ENCODE data around the gene TAB2. TPM values are rescaled to one million over a fixed set of nuclear protein-coding genes. Genes with fewer than 3 reads are reported as not detected.

Gene TAB2
- polyA plus RNA-seq, 3 donors, result 3.1 to 32.0 (median 6.0) TPM

DNA sequence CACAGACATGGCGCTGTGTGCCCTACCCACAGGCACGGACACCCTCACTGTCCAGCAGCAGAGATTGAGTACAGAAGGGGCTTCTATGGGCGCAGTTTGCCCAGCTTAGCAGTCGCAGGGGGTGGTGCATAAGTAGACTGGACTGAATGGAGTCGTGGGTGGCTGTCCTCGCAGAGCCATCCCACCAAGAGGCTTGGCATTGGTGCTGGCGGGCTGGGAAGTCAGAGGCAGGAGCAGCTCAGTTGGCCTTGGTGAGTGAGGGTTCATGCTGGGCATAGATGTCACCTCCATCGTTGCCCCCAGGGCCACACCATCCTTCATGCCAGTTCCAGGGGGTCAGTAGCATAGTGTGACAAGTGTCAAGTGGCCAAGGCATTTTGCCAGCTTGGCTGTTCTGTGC, 107.7 kb downstream of the TAB2 start:
- no peak overlapping the region for H2AFZ ChIP-seq (ENCODE audit: insufficient read depth, low read depth, low read length, poor library complexity, severe bottlenecking)
- H3K27ac ChIP-seq (ENCODE audit: low read depth in 1 of 2, low read length in 2 of 2), result no peak overlapping the region
- TF ChIP-seq, protein P1, sequence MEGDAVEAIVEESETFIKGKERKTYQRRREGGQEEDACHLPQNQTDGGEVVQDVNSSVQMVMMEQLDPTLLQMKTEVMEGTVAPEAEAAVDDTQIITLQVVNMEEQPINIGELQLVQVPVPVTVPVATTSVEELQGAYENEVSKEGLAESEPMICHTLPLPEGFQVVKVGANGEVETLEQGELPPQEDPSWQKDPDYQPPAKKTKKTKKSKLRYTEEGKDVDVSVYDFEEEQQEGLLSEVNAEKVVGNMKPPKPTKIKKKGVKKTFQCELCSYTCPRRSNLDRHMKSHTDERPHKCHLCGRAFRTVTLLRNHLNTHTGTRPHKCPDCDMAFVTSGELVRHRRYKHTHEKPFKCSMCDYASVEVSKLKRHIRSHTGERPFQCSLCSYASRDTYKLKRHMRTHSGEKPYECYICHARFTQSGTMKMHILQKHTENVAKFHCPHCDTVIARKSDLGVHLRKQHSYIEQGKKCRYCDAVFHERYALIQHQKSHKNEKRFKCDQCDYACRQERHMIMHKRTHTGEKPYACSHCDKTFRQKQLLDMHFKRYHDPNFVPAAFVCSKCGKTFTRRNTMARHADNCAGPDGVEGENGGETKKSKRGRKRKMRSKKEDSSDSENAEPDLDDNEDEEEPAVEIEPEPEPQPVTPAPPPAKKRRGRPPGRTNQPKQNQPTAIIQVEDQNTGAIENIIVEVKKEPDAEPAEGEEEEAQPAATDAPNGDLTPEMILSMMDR (IDR thresholded peaks at IDR 0.05), result no peak
- no peaks in the 10 kb centered on the region for H3K27me3 ChIP-seq (ENCODE audit: control insufficient read depth in 2 of 2, insufficient read depth in 2 of 2, low read length in 2 of 2)
- H4K20me1 ChIP-seq (ENCODE audit: insufficient read depth, low read length), result no peaks in the 10 kb centered on the region
- H3K4me3 ChIP-seq (replicated peaks in 1 of 3; ENCODE audit: low read depth in 2 of 3, low read length in 3 of 3), result no peak overlapping the region
- H3K36me3 Mint-ChIP-seq, result no peaks in the 10 kb centered on the region
- no peak overlapping the region for H3K4me2 ChIP-seq (replicated peaks; ENCODE audit: extremely low read depth, low read length, poor library complexity, severe bottlenecking)
- H3K9me3 ChIP-seq (replicated peaks in 1 of 2; ENCODE audit: control insufficient read depth in 1 of 2, insufficient read depth in 1 of 2, low read length in 2 of 2), result no peaks in the 10 kb centered on the region
- DNase-seq, result no peak
- H3K79me2 ChIP-seq (ENCODE audit: insufficient read depth, low read length), result no peaks in the 10 kb centered on the region
- H3K36me3 ChIP-seq (replicated peaks in 1 of 2; ENCODE audit: control insufficient read depth in 1 of 2, insufficient read depth in 2 of 2, low read length in 2 of 2), result no peaks in the 10 kb centered on the region
- H3K9me3 Mint-ChIP-seq, result no peaks in the 10 kb centered on the region
- H3K4me3 Mint-ChIP-seq, result no peak overlapping the region
- H3K9ac ChIP-seq (ENCODE audit: insufficient read depth, low read length, poor library complexity, severe bottlenecking), result no peak overlapping the region
- intact Hi-C loops (cut with micrococcal nuclease), result loop anchor here in 1 of 2 donors (10.0 kb wide), 1 partner anchor 240 kb away; no protein-coding TSS in a partner anchor
- 84% methylated on average over 8 of the region's 8 CpGs for WGBS (ENCODE audit: insufficient coverage)
- peaks cover 0 to 3% (median 2%) of the 10 kb centered on the region in 3 donors for H3K27me3 Mint-ChIP-seq (ENCODE audit: low read depth in 3 of 3)
- H3K27ac Mint-ChIP-seq, result no peak overlapping the region
- no peaks in the 10 kb centered on the region for H3K4me1 ChIP-seq (ENCODE audit: control insufficient read depth in 1 of 2, insufficient read depth in 2 of 2, low read length in 2 of 2)
- peaks cover 8% of the 10 kb centered on the region for H3K4me1 Mint-ChIP-seq

DNA sequence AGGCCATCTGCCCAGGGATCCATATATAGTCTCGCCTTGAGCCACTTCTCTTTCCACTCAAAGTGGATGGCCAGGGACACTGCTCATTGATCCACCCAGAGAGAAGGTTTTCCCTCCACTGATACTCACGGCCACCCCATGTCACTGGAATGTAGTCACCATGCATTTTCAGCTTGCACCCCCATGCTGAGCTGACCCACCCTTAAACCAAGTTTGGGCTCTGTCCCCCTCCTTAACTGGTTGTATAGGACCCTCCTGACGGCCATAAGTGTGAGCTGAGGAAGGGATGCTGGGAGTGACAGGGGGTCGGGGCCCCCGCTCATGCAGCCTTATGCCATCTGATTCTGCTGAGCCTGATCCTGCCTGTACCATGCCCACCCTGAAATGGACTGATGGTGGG, 108.2 kb downstream of the TAB2 start:
- peaks cover 0 to 3% (median 2%) of the 10 kb centered on the region in 3 donors for H3K27me3 Mint-ChIP-seq (ENCODE audit: low read depth in 3 of 3)
- no peaks in the 10 kb centered on the region for H3K9me3 Mint-ChIP-seq
- WGBS (ENCODE audit: insufficient coverage), result 100% methylated on average over 5 of the region's 5 CpGs
- no peaks in the 10 kb centered on the region for H3K36me3 Mint-ChIP-seq
- H3K4me3 Mint-ChIP-seq, result no peak overlapping the region
- no peak overlapping the region for H3K27ac Mint-ChIP-seq
- Histone ChIP-seq H3K9ac (ENCODE audit: insufficient read depth, low read length, poor library complexity, severe bottlenecking) (no peak overlapping the region), H3K9me3 (replicated peaks in 1 of 2; ENCODE audit: control insufficient read depth in 1 of 2, insufficient read depth in 1 of 2, low read length in 2 of 2) (no peaks in the 10 kb centered on the region), H2AFZ (ENCODE audit: insufficient read depth, low read depth, low read length, poor library complexity, severe bottlenecking) (no peak overlapping the region), H3K4me3 (replicated peaks in 1 of 3; ENCODE audit: low read depth in 2 of 3, low read length in 3 of 3) (no peak overlapping the region), H3K27ac (ENCODE audit: low read depth in 1 of 2, low read length in 2 of 2) (no peak overlapping the region), H3K36me3 (replicated peaks in 1 of 2; ENCODE audit: control insufficient read depth in 1 of 2, insufficient read depth in 2 of 2, low read length in 2 of 2) (no peaks in the 10 kb centered on the region), H3K4me2 (replicated peaks; ENCODE audit: extremely low read depth, low read length, poor library complexity, severe bottlenecking) (no peak overlapping the region), H3K79me2 (ENCODE audit: insufficient read depth, low read length) (no peaks in the 10 kb centered on the region), H3K27me3 (ENCODE audit: control insufficient read depth in 2 of 2, insufficient read depth in 2 of 2, low read length in 2 of 2) (no peaks in the 10 kb centered on the region), H4K20me1 (ENCODE audit: insufficient read depth, low read length) (no peaks in the 10 kb centered on the region), H3K4me1 (ENCODE audit: control insufficient read depth in 1 of 2, insufficient read depth in 2 of 2, low read length in 2 of 2) (no peaks in the 10 kb centered on the region)
- H3K4me1 Mint-ChIP-seq, result peaks cover 8% of the 10 kb centered on the region
- DNase-seq, result no peak
- intact Hi-C loops (cut with micrococcal nuclease), result loop anchor here in 1 of 2 donors (10.0 kb wide), 1 partner anchor 241 kb away; no protein-coding TSS in a partner anchor
- TF ChIP-seq, protein P1 (IDR thresholded peaks at IDR 0.05), result no peak
